HG02885 (cell line): ENCODE measurements around the gene MANF.
"Not testable (repeated sequence)": the region's sequence is repeated elsewhere in the genome, so short reads cannot be mapped to it uniquely, and the experiment has no call there.

Experiments used
- ATAC-seq: cut with Tn5 transposase; IDR thresholded peaks from one replicate; pipeline ENCODE4 v1.9.1; 2021; ENCODE audit warnings: mild to moderate bottlenecking; ENCODE audit not compliant: unreplicated experiment, poor library complexity

MANF gene

GRCh38 chr3:51371943-51372557 lies 13.0 kb upstream of the MANF start:
- ATAC-seq = no peak

- no peak for ATAC-seq
These were observed 11.3 kb upstream of the MANF start for GRCh38 chr3:51373658-51374421.

- ATAC-seq = no peak
These were observed 10.6 kb upstream of the MANF start for GRCh38 chr3:51374456-51374855.

GRCh38 chr3:51375136-51375535 lies 10.0 kb upstream of the MANF start:
- no peak for ATAC-seq

- ATAC-seq = no peak
These were observed 9.5 kb upstream of the MANF start for GRCh38 chr3:51375571-51375970.

- ATAC-seq = no peak
These were observed 7.0 kb upstream of the MANF start for GRCh38 chr3:51378065-51378464.

GRCh38 chr3:51378726-51379125 lies 6.4 kb upstream of the MANF start:
- ATAC-seq = no peak

- ATAC-seq = no peak
These were observed 5.8 kb upstream of the MANF start for GRCh38 chr3:51379301-51379700.

- no peak for ATAC-seq
These were observed 5.2 kb upstream of the MANF start for GRCh38 chr3:51379746-51380455.

GRCh38 chr3:51380601-51381332 lies 4.3 kb upstream of the MANF start:
- ATAC-seq = no peak

GRCh38 chr3:51381333-51381705 lies 3.8 kb upstream of the MANF start:
- no peak for ATAC-seq

GRCh38 chr3:51382076-51382745 lies 2.9 kb upstream of the MANF start:
- ATAC-seq = no peak

GRCh38 chr3:51382947-51383578 lies 2.0 kb upstream of the MANF start:
- no peak for ATAC-seq

GRCh38 chr3:51384055-51384725 lies 901 bp upstream of the MANF start:
- ATAC-seq = peak; percentile 14

- ATAC-seq = no peak
These were observed 565 bp downstream of the MANF start for GRCh38 chr3:51385621-51386091.

GRCh38 chr3:51386159-51386851 lies 1.2 kb downstream of the MANF start:
- ATAC-seq = no peak

- no peak for ATAC-seq
These were observed 1.8 kb downstream of the MANF start for GRCh38 chr3:51386852-51387229.

- ATAC-seq = not testable (repeated sequence)
These were observed 2.2 kb downstream of the MANF start for GRCh38 chr3:51387281-51387680.
